Measurements from ENCODE around the gene CDH13.

DNA sequence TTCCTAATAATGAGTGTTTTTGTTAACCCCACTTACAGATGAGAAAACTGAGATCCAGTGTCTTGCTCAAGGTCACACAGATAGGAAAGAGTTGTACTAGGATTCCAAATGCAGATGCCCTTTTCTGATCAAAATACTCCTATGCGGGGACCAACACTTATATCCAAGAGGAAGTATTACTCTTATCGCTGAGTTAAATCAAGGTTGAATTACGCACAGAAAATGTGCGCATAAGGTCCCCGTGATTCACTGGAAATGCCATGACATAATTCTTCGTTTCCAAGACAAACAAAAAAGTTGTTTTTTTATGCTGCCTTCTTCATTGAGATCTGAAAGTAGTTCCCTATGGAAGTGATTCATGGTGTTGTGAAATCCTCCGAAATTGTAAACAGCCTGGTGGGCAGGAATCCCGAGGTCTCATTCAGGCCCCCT is 717.2 kb downstream of the CDH13 start:
- TF ChIP-seq MEF2A (IDR thresholded peaks at IDR 0.05; ENCODE audit: control insufficient read depth, low read depth, low read length) (no peak), KDM1A (IDR thresholded peaks at IDR 0.05) (no peak), CBFA2T2 (conservative IDR thresholded peaks at IDR 0.05) (no peak), POLR3G (IDR thresholded peaks at IDR 0.05; ENCODE audit: extremely low read depth, insufficient read length, insufficient replicate concordance) (no peak), HDGF (IDR thresholded peaks at IDR 0.05) (no peak)
- TF ChIP-seq, protein P1, sequence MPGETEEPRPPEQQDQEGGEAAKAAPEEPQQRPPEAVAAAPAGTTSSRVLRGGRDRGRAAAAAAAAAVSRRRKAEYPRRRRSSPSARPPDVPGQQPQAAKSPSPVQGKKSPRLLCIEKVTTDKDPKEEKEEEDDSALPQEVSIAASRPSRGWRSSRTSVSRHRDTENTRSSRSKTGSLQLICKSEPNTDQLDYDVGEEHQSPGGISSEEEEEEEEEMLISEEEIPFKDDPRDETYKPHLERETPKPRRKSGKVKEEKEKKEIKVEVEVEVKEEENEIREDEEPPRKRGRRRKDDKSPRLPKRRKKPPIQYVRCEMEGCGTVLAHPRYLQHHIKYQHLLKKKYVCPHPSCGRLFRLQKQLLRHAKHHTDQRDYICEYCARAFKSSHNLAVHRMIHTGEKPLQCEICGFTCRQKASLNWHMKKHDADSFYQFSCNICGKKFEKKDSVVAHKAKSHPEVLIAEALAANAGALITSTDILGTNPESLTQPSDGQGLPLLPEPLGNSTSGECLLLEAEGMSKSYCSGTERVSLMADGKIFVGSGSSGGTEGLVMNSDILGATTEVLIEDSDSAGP (CRISPR knock-in tag; IDR thresholded peaks at IDR 0.05): no peak
- TF ChIP-seq, protein P2, sequence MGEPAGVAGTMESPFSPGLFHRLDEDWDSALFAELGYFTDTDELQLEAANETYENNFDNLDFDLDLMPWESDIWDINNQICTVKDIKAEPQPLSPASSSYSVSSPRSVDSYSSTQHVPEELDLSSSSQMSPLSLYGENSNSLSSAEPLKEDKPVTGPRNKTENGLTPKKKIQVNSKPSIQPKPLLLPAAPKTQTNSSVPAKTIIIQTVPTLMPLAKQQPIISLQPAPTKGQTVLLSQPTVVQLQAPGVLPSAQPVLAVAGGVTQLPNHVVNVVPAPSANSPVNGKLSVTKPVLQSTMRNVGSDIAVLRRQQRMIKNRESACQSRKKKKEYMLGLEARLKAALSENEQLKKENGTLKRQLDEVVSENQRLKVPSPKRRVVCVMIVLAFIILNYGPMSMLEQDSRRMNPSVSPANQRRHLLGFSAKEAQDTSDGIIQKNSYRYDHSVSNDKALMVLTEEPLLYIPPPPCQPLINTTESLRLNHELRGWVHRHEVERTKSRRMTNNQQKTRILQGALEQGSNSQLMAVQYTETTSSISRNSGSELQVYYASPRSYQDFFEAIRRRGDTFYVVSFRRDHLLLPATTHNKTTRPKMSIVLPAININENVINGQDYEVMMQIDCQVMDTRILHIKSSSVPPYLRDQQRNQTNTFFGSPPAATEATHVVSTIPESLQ (CRISPR knock-in tag; IDR thresholded peaks at IDR 0.05): no peak

All from K562 (cell line).